Measurements from ENCODE around the gene TSHZ2. TPM values are rescaled to one million over a fixed set of nuclear protein-coding genes. Genes with fewer than 3 reads are reported as not detected.

TSHZ2 gene
- total and polyA plus RNA-seq, 4 donors: 0.93 to 8.8 (median 3.8) TPM

DNA sequence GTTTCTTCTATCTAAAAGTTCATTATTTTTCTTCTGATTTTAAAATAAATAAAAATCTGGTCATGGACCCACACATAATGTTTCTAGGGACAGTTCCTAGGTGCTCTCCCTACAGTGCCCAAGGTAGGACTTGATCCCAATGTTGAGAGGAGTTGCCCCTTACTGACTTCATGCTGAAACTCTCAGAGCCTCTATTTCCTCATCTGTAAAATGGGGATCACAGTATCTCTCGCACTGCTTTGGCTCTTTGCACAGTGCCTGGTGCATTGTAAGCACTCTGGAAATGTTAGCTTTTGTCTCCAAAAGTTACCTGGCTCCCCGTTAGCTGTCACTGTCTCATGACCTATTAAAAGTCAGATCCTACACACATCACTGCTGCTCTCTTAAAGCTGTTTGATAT is 205.5 kb downstream of the TSHZ2 start:
- ATAC-seq (ENCODE audit: insufficient read depth, low FRiP score): no peak
- Histone ChIP-seq H3K4me1 (ENCODE audit: control insufficient read depth in 5 of 5, insufficient read depth in 5 of 5, low read length in 5 of 5) (no peaks in the 10 kb centered on the region), H3K4me3 (no peak overlapping the region), H3K27ac (ENCODE audit: low read depth in 1 of 2, low read length in 1 of 2) (no peak overlapping the region), H3K36me3 (ENCODE audit: control insufficient read depth in 4 of 4, insufficient read depth in 4 of 4, low read length in 4 of 4) (no peaks in the 10 kb centered on the region), H3K9ac (ENCODE audit: insufficient read depth in 1 of 2, low read length in 2 of 2) (no peak overlapping the region), H3K27me3 (ENCODE audit: control insufficient read depth in 3 of 3, insufficient read depth in 3 of 3, low read length in 2 of 3) (peaks cover 0 to 3% (median 0%) of the 10 kb centered on the region in 3 donors), H3K9me3 (ENCODE audit: control insufficient read depth in 4 of 4, insufficient read depth in 3 of 4, low read length in 3 of 4) (no peaks in the 10 kb centered on the region)
- WGBS, 2 donors: 91 to 94% methylated on average over 2 of the region's 2 CpGs
- no peak for TF ChIP-seq CTCF (IDR thresholded peaks at IDR 0.05; ENCODE audit: control extremely low read depth, extremely low read depth)
- no peak for DNase-seq

- no peak for ATAC-seq (ENCODE audit: insufficient read depth, low FRiP score)
- no peak for DNase-seq
- Histone ChIP-seq H3K4me3 (no peak overlapping the region), H3K36me3 (ENCODE audit: control insufficient read depth in 4 of 4, insufficient read depth in 4 of 4, low read length in 4 of 4) (no peaks in the 10 kb centered on the region), H3K27ac (ENCODE audit: low read depth in 1 of 2, low read length in 1 of 2) (no peak overlapping the region), H3K9me3 (ENCODE audit: control insufficient read depth in 4 of 4, insufficient read depth in 3 of 4, low read length in 3 of 4) (no peaks in the 10 kb centered on the region), H3K9ac (ENCODE audit: insufficient read depth in 1 of 2, low read length in 2 of 2) (no peak overlapping the region), H3K27me3 (ENCODE audit: control insufficient read depth in 3 of 3, insufficient read depth in 3 of 3, low read length in 2 of 3) (peaks cover 0 to 3% (median 0%) of the 10 kb centered on the region in 3 donors), H3K4me1 (ENCODE audit: control insufficient read depth in 5 of 5, insufficient read depth in 5 of 5, low read length in 5 of 5) (no peaks in the 10 kb centered on the region)
- WGBS, 2 donors: 88 to 90% methylated on average over 10 of the region's 10 CpGs
- TF ChIP-seq CTCF (IDR thresholded peaks at IDR 0.05; ENCODE audit: control extremely low read depth, extremely low read depth): no peak
Measured at GRCh38 chr20:53179749-53180148, 207.6 kb downstream of the TSHZ2 start.

GRCh38 chr20:53180928-53181362 is 208.8 kb downstream of the TSHZ2 start:
- no peak overlapping the region for H3K4me3 ChIP-seq
- H3K36me3 ChIP-seq (ENCODE audit: control insufficient read depth in 4 of 4, insufficient read depth in 4 of 4, low read length in 4 of 4): no peaks in the 10 kb centered on the region
- H3K9me3 ChIP-seq (ENCODE audit: control insufficient read depth in 4 of 4, insufficient read depth in 3 of 4, low read length in 3 of 4): no peaks in the 10 kb centered on the region
- no peak overlapping the region for H3K9ac ChIP-seq (ENCODE audit: insufficient read depth in 1 of 2, low read length in 2 of 2)
- WGBS, 2 donors: 68 to 69% methylated on average over 4 of the region's 4 CpGs
- ATAC-seq (ENCODE audit: insufficient read depth, low FRiP score) (no peak), DNase-seq (no peak)
- no peak overlapping the region for H3K27ac ChIP-seq (ENCODE audit: low read depth in 1 of 2, low read length in 1 of 2)
- peaks cover 0 to 3% (median 0%) of the 10 kb centered on the region in 3 donors for H3K27me3 ChIP-seq (ENCODE audit: control insufficient read depth in 3 of 3, insufficient read depth in 3 of 3, low read length in 2 of 3)
- peaks cover 0 to 2% (median 0%) of the 10 kb centered on the region in 5 donors for H3K4me1 ChIP-seq (ENCODE audit: control insufficient read depth in 5 of 5, insufficient read depth in 5 of 5, low read length in 5 of 5)
- no peak for TF ChIP-seq CTCF (IDR thresholded peaks at IDR 0.05; ENCODE audit: control extremely low read depth, extremely low read depth)

- WGBS, 2 donors: 71 to 81% methylated on average over 3 of the region's 3 CpGs
- Histone ChIP-seq H3K4me3 (no peak overlapping the region), H3K27ac (ENCODE audit: low read depth in 1 of 2, low read length in 1 of 2) (no peak overlapping the region), H3K4me1 (ENCODE audit: control insufficient read depth in 5 of 5, insufficient read depth in 5 of 5, low read length in 5 of 5) (peaks cover 0 to 8% (median 0%) of the 10 kb centered on the region in 5 donors), H3K9me3 (ENCODE audit: control insufficient read depth in 4 of 4, insufficient read depth in 3 of 4, low read length in 3 of 4) (no peaks in the 10 kb centered on the region), H3K36me3 (ENCODE audit: control insufficient read depth in 4 of 4, insufficient read depth in 4 of 4, low read length in 4 of 4) (no peaks in the 10 kb centered on the region), H3K27me3 (ENCODE audit: control insufficient read depth in 3 of 3, insufficient read depth in 3 of 3, low read length in 2 of 3) (peaks cover 0 to 3% (median 0%) of the 10 kb centered on the region in 3 donors), H3K9ac (ENCODE audit: insufficient read depth in 1 of 2, low read length in 2 of 2) (no peak overlapping the region)
- DNase-seq (no peak), ATAC-seq (ENCODE audit: insufficient read depth, low FRiP score) (no peak)
- no peak for TF ChIP-seq CTCF (IDR thresholded peaks at IDR 0.05; ENCODE audit: control extremely low read depth, extremely low read depth)
Measured at GRCh38 chr20:53181866-53182376, 209.8 kb downstream of the TSHZ2 start.
